OCI-LY1 (cell line): Measurements from ENCODE around the gene DBH.

Experiments used
- H2AFZ ChIP-seq: fragments of 200-600 bp; sonication (generic), shearing (Covaris generic); 2 replicates; pipeline ENCODE4 v1.6.0; 2014; ENCODE audit warnings: antibody characterized with exemption, mild to moderate bottlenecking, low read length
- H3F3A ChIP-seq: fragments of 200-600 bp; sonication (generic), shearing (Covaris generic); 2 replicates; pipeline ENCODE4 v1.6.0; 2014; ENCODE audit warnings: mild to moderate bottlenecking, antibody characterized with exemption, low read length, moderate library complexity; ENCODE audit not compliant: insufficient read depth
- H3K27ac ChIP-seq: fragments of 200-600 bp; sonication (generic); 2 replicates; pipeline ENCODE4 v1.5.1; 2014; ENCODE audit warnings: low read length, mixed run types, mild to moderate bottlenecking, low read depth; ENCODE audit not compliant: poor library complexity, severe bottlenecking
- H3K27me3 ChIP-seq: fragments of 200-600 bp; sonication (generic); 2 replicates; pipeline ENCODE4 v1.6.0; 2014; ENCODE audit warnings: antibody characterized with exemption, mild to moderate bottlenecking, low read length, moderate library complexity; ENCODE audit not compliant: insufficient read depth
- H3K36me3 ChIP-seq: fragments of 200-600 bp; sonication (generic); 2 replicates; pipeline ENCODE4 v1.6.1; 2014; ENCODE audit warnings: mild to moderate bottlenecking, antibody characterized with exemption, low read length, moderate library complexity, mixed read lengths; ENCODE audit not compliant: insufficient read depth
- H3K4me1 ChIP-seq: fragments of 200-600 bp; sonication (generic); 2 replicates; pipeline ENCODE4 v1.5.1; 2014; ENCODE audit warnings: mild to moderate bottlenecking, low read length, moderate library complexity; ENCODE audit not compliant: insufficient read depth, severe bottlenecking
- H3K4me2 ChIP-seq: fragments of 200-600 bp; sonication (generic), shearing (Covaris generic); 2 replicates; pipeline ENCODE4 v1.6.1; 2014; ENCODE audit warnings: low read length
- H3K4me3 ChIP-seq: fragments of 200-600 bp; sonication (generic); 2 replicates; pipeline ENCODE4 v1.5.1; 2014; ENCODE audit warnings: low read length, low read depth, mild to moderate bottlenecking, mixed read lengths; ENCODE audit not compliant: poor library complexity, severe bottlenecking
- H3K79me2 ChIP-seq: fragments of 200-600 bp; shearing (Covaris generic); 2 replicates; pipeline ENCODE4 v1.6.1; 2016; ENCODE audit warnings: mixed run types, low read length, mixed read lengths; ENCODE audit not compliant: insufficient read depth
- H3K9ac ChIP-seq: fragments of 200-600 bp; sonication (generic), shearing (Covaris generic); 2 replicates; pipeline ENCODE4 v1.6.1; 2014; ENCODE audit warnings: mild to moderate bottlenecking, low read length, mixed read lengths
- H3K9me2 ChIP-seq: fragments of 200-600 bp; sonication (generic), shearing (Covaris generic); 2 replicates; pipeline ENCODE4 v1.6.1; 2014; ENCODE audit warnings: low read depth, mild to moderate bottlenecking, low read length, mixed read lengths
- H3K9me3 ChIP-seq: fragments of 200-600 bp; shearing (Covaris generic); 2 replicates; pipeline ENCODE4 v1.6.1; 2014; ENCODE audit warnings: low read length, mixed read lengths
- H4K20me1 ChIP-seq: fragments of 200-600 bp; sonication (generic), shearing (Covaris generic); 2 replicates; pipeline ENCODE4 v1.6.0; 2016; ENCODE audit warnings: mild to moderate bottlenecking, low read length; ENCODE audit not compliant: insufficient read depth
- CTCF ChIP-seq: fragments of 200-600 bp; sonication (generic), shearing (Covaris generic); IDR thresholded peaks from 2 replicates; pipeline ENCODE4 v1.5.1; 2017; ENCODE audit warnings: mild to moderate bottlenecking, antibody characterized with exemption, low read length, moderate library complexity, mixed read lengths
- EZH2 ChIP-seq: fragments of 200-600 bp; sonication (generic), shearing (Covaris generic); IDR thresholded peaks from 2 replicates; pipeline ENCODE4 v1.8.0; 2017; ENCODE audit warnings: borderline replicate concordance, mixed run types, mild to moderate bottlenecking, antibody characterized with exemption, low read length, moderate library complexity, mixed read lengths

DBH gene

GRCh38 chr9:133632806-133633680 lies 3.1 kb upstream of the DBH start:
- no peak overlapping the region for H3K4me2 ChIP-seq

GRCh38 chr9:133633681-133634080 lies 2.5 kb upstream of the DBH start:
- no peaks in the 10 kb centered on the region for H3K4me1 ChIP-seq
- no peaks in the 10 kb centered on the region for H4K20me1 ChIP-seq
- no peak overlapping the region for H3K27ac ChIP-seq
- no peaks in the 10 kb centered on the region for H3K36me3 ChIP-seq
- H3K4me2 ChIP-seq: no peak overlapping the region
- H3K9me3 ChIP-seq: no peaks in the 10 kb centered on the region
- H3K4me3 ChIP-seq: no peak overlapping the region
- 0 out of 2 replicates have a peak, but pooled peaks cover 5% of the 10 kb centered on the region for H3K27me3 ChIP-seq
- no peak overlapping the region for H3K9ac ChIP-seq
- H2AFZ ChIP-seq: no peak overlapping the region
- H3K9me2 ChIP-seq: no peaks in the 10 kb centered on the region
- H3K79me2 ChIP-seq: no peaks in the 10 kb centered on the region
- TF ChIP-seq EZH2 (no peak), CTCF (no peak)
- H3F3A ChIP-seq: no peaks in the 10 kb centered on the region

More at GRCh38 chr9:133632806-133633680, 3.1 kb upstream of the DBH start:
- TF ChIP-seq CTCF (no peak), EZH2 (no peak)
- no peaks in the 10 kb centered on the region for H3K4me1 ChIP-seq
- H3K4me3 ChIP-seq: no peak overlapping the region
- H3F3A ChIP-seq: no peaks in the 10 kb centered on the region
- no peaks in the 10 kb centered on the region for H3K79me2 ChIP-seq
- no peaks in the 10 kb centered on the region for H3K9me3 ChIP-seq
- H3K9me2 ChIP-seq: no peaks in the 10 kb centered on the region
- H3K9ac ChIP-seq: no peak overlapping the region
- no peaks in the 10 kb centered on the region for H4K20me1 ChIP-seq
- H3K36me3 ChIP-seq: no peaks in the 10 kb centered on the region
- H2AFZ ChIP-seq: no peak overlapping the region
- H3K27ac ChIP-seq: no peak overlapping the region
- H3K27me3 ChIP-seq: 0 out of 2 replicates have a peak, but pooled peaks cover 5% of the 10 kb centered on the region

GRCh38 chr9:133634081-133634691 lies 2.0 kb upstream of the DBH start:
- Histone ChIP-seq H3K9me2 (no peaks in the 10 kb centered on the region), H3K27me3 (0 out of 2 replicates have a peak, but pooled peaks cover 5% of the 10 kb centered on the region), H4K20me1 (no peaks in the 10 kb centered on the region), H3K9ac (no peak overlapping the region), H2AFZ (no peak overlapping the region), H3K9me3 (no peaks in the 10 kb centered on the region), H3K27ac (no peak overlapping the region), H3K79me2 (no peaks in the 10 kb centered on the region), H3K4me2 (no peak overlapping the region), H3K36me3 (no peaks in the 10 kb centered on the region), H3F3A (no peaks in the 10 kb centered on the region), H3K4me3 (no peak overlapping the region), H3K4me1 (no peaks in the 10 kb centered on the region)
- TF ChIP-seq CTCF (no peak), EZH2 (no peak)
